GM23248 (cell line): ENCODE measurements around the gene ERAS. TPM values are rescaled to one million over a fixed set of nuclear protein-coding genes. Genes with fewer than 3 reads are reported as not detected.

Experiments used
- DNase-seq: peaks from one replicate; pipeline ENCODE4 v3.0.0-alpha.2; 2015
- H2AFZ ChIP-seq: fragments of 200-600 bp; sonication (generic); 2 replicates; pipeline ENCODE4 v1.6.1; 2016; ENCODE audit warnings: antibody characterized with exemption
- H3F3A ChIP-seq: fragments of 200-600 bp; sonication (generic); 2 replicates; pipeline ENCODE4 v1.6.1; 2016; ENCODE audit warnings: mild to moderate bottlenecking, antibody characterized with exemption, mixed run types; ENCODE audit not compliant: insufficient read depth
- H3K27ac ChIP-seq: fragments of 200-600 bp; sonication (generic); 2 replicates; pipeline ENCODE4 v1.5.1; 2016; ENCODE audit warnings: mild to moderate bottlenecking
- H3K27me3 ChIP-seq: fragments of 200-600 bp; sonication (generic); replicated peaks from 2 replicates; pipeline ENCODE4 v1.6.1; 2016; ENCODE audit warnings: mild to moderate bottlenecking; ENCODE audit not compliant: insufficient read depth
- H3K36me3 ChIP-seq: fragments of 200-600 bp; sonication (generic); 2 replicates; pipeline ENCODE4 v1.6.1; 2016; ENCODE audit warnings: low read depth, mild to moderate bottlenecking
- H3K4me1 ChIP-seq: fragments of 200-600 bp; sonication (generic); 2 replicates; pipeline ENCODE4 v1.6.1; 2016; ENCODE audit warnings: mild to moderate bottlenecking; ENCODE audit not compliant: insufficient read depth
- H3K4me2 ChIP-seq: fragments of 200-600 bp; sonication (generic); one replicate; pipeline ENCODE4 v1.6.1; 2016; ENCODE audit warnings: mild to moderate bottlenecking; ENCODE audit not compliant: unreplicated experiment
- H3K4me3 ChIP-seq: fragments of 200-600 bp; sonication (generic); 2 replicates; pipeline ENCODE4 v1.5.1; 2016; ENCODE audit warnings: mild to moderate bottlenecking
- H3K79me2 ChIP-seq: fragments of 200-600 bp; sonication (generic); 2 replicates; pipeline ENCODE4 v1.6.1; 2016; ENCODE audit warnings: mild to moderate bottlenecking; ENCODE audit not compliant: insufficient read depth
- H3K9ac ChIP-seq: fragments of 200-600 bp; sonication (generic); 2 replicates; pipeline ENCODE4 v1.6.1; 2016; ENCODE audit warnings: mild to moderate bottlenecking
- H3K9me2 ChIP-seq: fragments of 200-600 bp; sonication (generic); 2 replicates; pipeline ENCODE4 v1.6.1; 2016; ENCODE audit warnings: mixed run types, mild to moderate bottlenecking, moderate library complexity; ENCODE audit not compliant: insufficient read depth
- H3K9me3 ChIP-seq: fragments of 200-600 bp; sonication (generic); one replicate; pipeline ENCODE4 v1.6.1; 2017; ENCODE audit warnings: low read depth
- H4K20me1 ChIP-seq: fragments of 200-600 bp; sonication (generic); 2 replicates; pipeline ENCODE4 v1.6.0; 2016; ENCODE audit not compliant: insufficient read depth
- EZH2 ChIP-seq: fragments of 200-600 bp; sonication (generic); IDR thresholded peaks from 2 replicates; pipeline ENCODE4 v1.6.1; 2018; ENCODE audit warnings: antibody characterized with exemption, mild to moderate bottlenecking; ENCODE audit not compliant: insufficient read depth, poor library complexity, severe bottlenecking
- EZH2phosphoT487 ChIP-seq: fragments of 200-600 bp; sonication (generic); IDR thresholded peaks from 2 replicates; pipeline ENCODE4 v1.6.1; 2018; ENCODE audit warnings: antibody characterized with exemption, moderate library complexity, mild to moderate bottlenecking, low read depth; ENCODE audit not compliant: insufficient read depth
- WGBS, 2 experiments: methylation state at CpG; one replicate each; pipeline ENCODE4 v1.1.6; 2015 to 2017; ENCODE audit warnings: low lambda C conversion rate in 2 of 2, low coverage in 1 of 2; ENCODE audit errors: missing lambda C conversion rate in 2 of 2; 5-methylcytosine and 5-hydroxymethylcytosine counted together
- in situ Hi-C: fragments of 300-500 bp; cut with MboI; formaldehyde crosslinking; loops from 2 replicates; pipeline ENCODE4 v1.15.0; 2020
- polyA plus RNA-seq: library from polyadenylated mRNA; unstranded; fragments of >200 nt; fragmentation: Nextera tagmentation; extraction: Ambion mirVana; gene quantifications from 2 replicates; pipeline ENCODE4 v1.2.1, GENCODE V29; 2016
- total RNA-seq: library from RNA; depleted of rRNA; stranded (reverse); fragments of >200 nt; shearing (Covaris generic); gene quantifications from 2 replicates; pipeline ENCODE4 v1.2.3, GENCODE V29; 2014

Gene ERAS
- total and polyA plus RNA-seq, 2 experiments from 2014 or later: not detected

DNA sequence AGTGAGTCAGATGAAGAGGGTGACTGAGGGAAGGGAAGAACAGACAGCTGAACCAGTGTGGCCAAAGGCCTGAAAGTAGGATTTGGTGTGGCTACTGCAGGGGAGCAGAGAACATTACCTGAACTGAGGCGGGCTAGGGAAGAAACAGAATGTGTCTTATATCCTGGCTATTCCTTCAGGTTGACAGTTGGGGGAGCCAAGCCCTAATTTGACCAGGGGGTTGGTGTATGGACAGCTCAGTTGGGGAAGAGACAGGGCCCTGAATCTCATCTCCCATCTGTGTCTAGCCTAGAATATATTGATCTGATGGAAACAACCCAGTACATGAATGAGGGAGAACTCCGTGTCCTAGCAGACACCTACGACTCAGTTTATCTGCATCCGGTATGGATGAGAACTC, 20.2 kb upstream of the ERAS start:
- WGBS, 2 experiments: 78% methylated on average over 3 of the region's 4 CpGs; no CpG with 5 or more reads in 1 of the 2 experiments
- no peak for TF ChIP-seq EZH2phosphoT487
- no peak for TF ChIP-seq EZH2
- Histone ChIP-seq H3K27ac (no peak overlapping the region), H3K9me2 (no peaks in the 10 kb centered on the region), H3K9ac (no peak overlapping the region), H3K4me3 (no peak overlapping the region), H4K20me1 (no peaks in the 10 kb centered on the region), H3K4me1 (no peaks in the 10 kb centered on the region), H3K9me3 (no peaks in the 10 kb centered on the region), H3K4me2 (no peak overlapping the region), H3K27me3 (no peaks in the 10 kb centered on the region), H3F3A (no peaks in the 10 kb centered on the region), H3K36me3 (no peaks in the 10 kb centered on the region), H3K79me2 (no peaks in the 10 kb centered on the region), H2AFZ (no peak overlapping the region)
- in situ Hi-C loops: no loop called here
- no peak for DNase-seq

DNA sequence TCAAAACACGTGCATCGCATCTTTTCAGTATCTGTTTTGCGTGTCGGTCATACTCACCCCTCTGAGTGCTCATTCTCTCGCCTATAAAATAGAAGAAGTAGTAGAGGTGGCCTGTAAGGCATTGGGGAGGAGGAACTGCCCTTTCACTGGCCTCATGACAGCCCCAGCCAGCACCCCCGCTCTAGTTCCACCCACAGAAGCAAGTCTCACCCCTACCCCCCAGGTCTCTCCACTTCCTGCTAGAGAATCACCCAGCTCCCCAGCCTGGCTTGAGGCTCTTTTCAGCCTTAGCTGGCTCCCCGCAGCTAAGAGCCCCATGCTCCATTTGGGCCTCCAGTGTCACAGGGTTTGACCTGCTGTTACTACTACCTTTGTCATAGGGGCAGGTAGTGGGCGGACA, 12.7 kb upstream of the ERAS start:
- Histone ChIP-seq H3K9me3 (no peaks in the 10 kb centered on the region), H4K20me1 (no peaks in the 10 kb centered on the region), H3K27ac (no peak overlapping the region), H2AFZ (no peak overlapping the region), H3F3A (no peaks in the 10 kb centered on the region), H3K27me3 (no peaks in the 10 kb centered on the region), H3K9ac (no peak overlapping the region), H3K36me3 (no peaks in the 10 kb centered on the region), H3K4me2 (no peak overlapping the region), H3K4me1 (no peaks in the 10 kb centered on the region), H3K4me3 (no peak overlapping the region), H3K79me2 (no peaks in the 10 kb centered on the region), H3K9me2 (no peaks in the 10 kb centered on the region)
- in situ Hi-C loops: no loop called here
- no peak for DNase-seq
- no peak for TF ChIP-seq EZH2phosphoT487
- TF ChIP-seq EZH2: no peak
- 95 to 97% methylated on average over 7 to 8 of the region's 8 CpGs for WGBS, 2 experiments

DNA sequence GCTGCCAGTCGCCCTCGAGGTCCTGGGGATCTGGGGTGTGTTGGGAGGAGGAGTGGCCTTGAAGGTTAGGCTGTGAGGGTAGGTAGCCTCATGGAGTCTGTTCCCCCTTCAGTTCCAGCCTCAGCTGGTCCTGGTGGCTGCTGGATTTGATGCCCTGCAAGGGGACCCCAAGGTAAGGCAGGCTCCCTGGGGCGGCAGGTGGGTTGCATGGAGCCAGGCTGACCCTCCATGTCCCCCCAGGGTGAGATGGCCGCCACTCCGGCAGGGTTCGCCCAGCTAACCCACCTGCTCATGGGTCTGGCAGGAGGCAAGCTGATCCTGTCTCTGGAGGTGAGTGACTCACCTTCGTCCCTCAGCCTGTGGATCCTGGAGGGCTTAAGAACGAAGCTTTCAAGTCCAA, 11.6 kb upstream of the ERAS start:
- DNase-seq: no peak
- Histone ChIP-seq H4K20me1 (no peaks in the 10 kb centered on the region), H3K79me2 (no peaks in the 10 kb centered on the region), H3K36me3 (no peaks in the 10 kb centered on the region), H3K9me2 (no peaks in the 10 kb centered on the region), H2AFZ (no peak overlapping the region), H3K27ac (no peak overlapping the region), H3K4me1 (no peaks in the 10 kb centered on the region), H3K4me3 (no peak overlapping the region), H3F3A (no peaks in the 10 kb centered on the region), H3K27me3 (no peaks in the 10 kb centered on the region), H3K9ac (no peak overlapping the region), H3K9me3 (no peaks in the 10 kb centered on the region), H3K4me2 (no peak overlapping the region)
- no peak for TF ChIP-seq EZH2phosphoT487
- TF ChIP-seq EZH2: no peak
- WGBS, 2 experiments: 96 to 97% methylated on average over 7 of the region's 8 CpGs
- in situ Hi-C loops: no loop called here

DNA sequence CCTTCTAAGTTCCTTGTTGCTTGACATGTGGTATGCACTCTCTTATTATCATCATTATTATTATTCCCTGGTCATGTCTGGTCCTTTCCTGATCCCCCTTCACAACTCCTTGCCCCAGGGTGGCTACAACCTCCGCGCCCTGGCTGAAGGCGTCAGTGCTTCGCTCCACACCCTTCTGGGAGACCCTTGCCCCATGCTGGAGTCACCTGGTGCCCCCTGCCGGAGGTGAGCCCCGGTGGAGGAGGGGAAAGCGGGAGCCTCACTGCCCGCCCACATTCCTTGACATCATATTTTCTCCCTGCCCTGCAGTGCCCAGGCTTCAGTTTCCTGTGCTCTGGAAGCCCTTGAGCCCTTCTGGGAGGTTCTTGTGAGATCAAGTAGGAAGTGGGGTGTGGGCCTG, 11.0 kb upstream of the ERAS start:
- no peaks in the 10 kb centered on the region for H3K4me1 ChIP-seq
- H3K4me2 ChIP-seq: no peak overlapping the region
- H3K9me2 ChIP-seq: no peaks in the 10 kb centered on the region
- H3K79me2 ChIP-seq: no peaks in the 10 kb centered on the region
- in situ Hi-C loops: no loop called here
- H3K9me3 ChIP-seq: no peaks in the 10 kb centered on the region
- H3K4me3 ChIP-seq: no peak overlapping the region
- no peaks in the 10 kb centered on the region for H3F3A ChIP-seq
- H3K9ac ChIP-seq: no peak overlapping the region
- no peaks in the 10 kb centered on the region for H3K27me3 ChIP-seq
- WGBS, 2 experiments: 60 to 78% methylated on average over 5 of the region's 8 CpGs
- H2AFZ ChIP-seq: no peak overlapping the region
- H3K36me3 ChIP-seq: no peaks in the 10 kb centered on the region
- no peak for DNase-seq
- no peaks in the 10 kb centered on the region for H4K20me1 ChIP-seq
- no peak for TF ChIP-seq EZH2
- no peak for TF ChIP-seq EZH2phosphoT487
- no peak overlapping the region for H3K27ac ChIP-seq

DNA sequence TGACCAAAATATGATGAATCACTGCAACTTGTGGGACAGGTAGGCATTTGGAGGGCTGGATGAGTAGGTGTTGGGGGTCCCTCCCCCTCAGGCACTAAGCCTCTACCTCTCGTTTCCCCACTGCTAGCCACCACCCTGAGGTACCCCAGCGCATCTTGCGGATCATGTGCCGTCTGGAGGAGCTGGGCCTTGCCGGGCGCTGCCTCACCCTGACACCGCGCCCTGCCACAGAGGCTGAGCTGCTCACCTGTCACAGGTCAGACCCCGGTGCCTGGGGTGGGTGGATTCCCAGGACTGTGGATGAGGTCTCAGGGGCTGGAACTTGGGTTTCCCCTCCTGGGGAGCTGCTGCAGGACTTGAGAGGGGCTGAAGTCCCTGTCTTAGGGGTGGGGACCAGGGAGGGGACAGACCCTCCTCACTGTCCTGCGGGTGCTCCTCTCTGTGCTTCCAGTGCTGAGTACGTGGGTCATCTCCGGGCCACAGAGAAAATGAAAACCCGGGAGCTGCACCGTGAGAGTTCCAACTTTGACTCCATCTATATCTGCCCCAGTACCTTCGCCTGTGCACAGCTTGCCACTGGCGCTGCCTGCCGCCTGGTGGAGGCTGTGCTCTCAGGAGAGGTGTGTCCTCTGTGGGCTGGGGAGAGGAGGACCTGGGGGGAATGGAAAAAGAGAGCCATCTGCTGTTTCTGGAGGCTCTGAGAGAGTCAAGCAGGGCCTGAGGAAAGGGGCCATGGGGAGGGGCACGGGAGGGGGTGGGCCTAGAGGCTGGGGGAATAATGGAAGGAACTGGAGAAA, 10.1 kb upstream of the ERAS start:
- no peak overlapping the region for H2AFZ ChIP-seq
- H3K9ac ChIP-seq: no peak overlapping the region
- no peaks in the 10 kb centered on the region for H3K9me2 ChIP-seq
- no peaks in the 10 kb centered on the region for H3K36me3 ChIP-seq
- 96 to 98% methylated on average over 7 to 13 of the region's 18 CpGs for WGBS, 2 experiments
- no peak for DNase-seq
- H3K4me3 ChIP-seq: no peak overlapping the region
- H3F3A ChIP-seq: no peaks in the 10 kb centered on the region
- no peaks in the 10 kb centered on the region for H4K20me1 ChIP-seq
- H3K9me3 ChIP-seq: no peaks in the 10 kb centered on the region
- in situ Hi-C loops: no loop called here
- H3K27ac ChIP-seq: no peak overlapping the region
- no peaks in the 10 kb centered on the region for H3K79me2 ChIP-seq
- H3K27me3 ChIP-seq: no peaks in the 10 kb centered on the region
- no peak for TF ChIP-seq EZH2phosphoT487
- no peak for TF ChIP-seq EZH2
- no peak overlapping the region for H3K4me2 ChIP-seq
- no peaks in the 10 kb centered on the region for H3K4me1 ChIP-seq
